ENCODE data around the gene VAMP5.
"Not testable (repeated sequence)": the region's sequence is repeated elsewhere in the genome, so short reads cannot be mapped to it uniquely, and the experiment has no call there.

The VAMP5 gene

GRCh38 chr2:85549095-85549494 lies 35.1 kb upstream of the VAMP5 start:
- no peak overlapping the region for H3K27ac ChIP-seq
- no peak for DNase-seq (ENCODE audit: low read depth, low spot score)

DNA sequence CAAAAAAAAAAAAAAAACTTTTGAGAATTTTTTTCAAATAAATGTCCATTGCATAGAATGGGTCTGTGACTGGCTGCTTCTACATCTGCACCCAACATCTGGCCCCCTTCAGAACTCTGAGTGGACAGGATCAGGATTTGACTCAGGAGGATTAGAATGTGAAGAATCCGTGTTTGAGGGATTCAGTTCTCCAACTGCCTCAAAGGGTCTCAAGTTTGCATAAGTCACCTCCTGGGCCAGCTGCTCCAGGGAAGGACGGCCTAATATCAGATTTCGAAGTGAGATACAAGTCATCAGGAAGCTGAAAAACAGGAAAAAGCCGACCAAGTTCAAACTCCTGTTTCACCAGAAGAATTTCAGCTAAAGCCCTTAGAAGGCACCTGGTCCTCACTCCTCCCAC lies 34.4 kb upstream of the VAMP5 start:
- DNase-seq (ENCODE audit: low read depth, low spot score), result no peak
- peak overlapping the region; percentile 25 for H3K27ac ChIP-seq

- H3K27ac ChIP-seq, result peak overlapping the region; percentile 25
These were observed 33.7 kb upstream of the VAMP5 start for GRCh38 chr2:85550486-85550885.

GRCh38 chr2:85551698-85552678 lies 32.2 kb upstream of the VAMP5 start:
- DNase-seq (ENCODE audit: low read depth, low spot score), result no peak

More at GRCh38 chr2:85550486-85550885, 33.7 kb upstream of the VAMP5 start:
- DNase-seq (ENCODE audit: low read depth, low spot score), result no peak

GRCh38 chr2:85553184-85553583 lies 31.0 kb upstream of the VAMP5 start:
- no peak overlapping the region for H3K27ac ChIP-seq
- DNase-seq (ENCODE audit: low read depth, low spot score), result no peak

More at GRCh38 chr2:85551698-85552678, 32.2 kb upstream of the VAMP5 start:
- no peak overlapping the region for H3K27ac ChIP-seq

- no peak overlapping the region for H3K27ac ChIP-seq
- no peak for DNase-seq (ENCODE audit: low read depth, low spot score)
These were observed 29.1 kb upstream of the VAMP5 start for GRCh38 chr2:85554980-85555612.

GRCh38 chr2:85557130-85557529 lies 27.1 kb upstream of the VAMP5 start:
- DNase-seq (ENCODE audit: low read depth, low spot score), result no peak
- no peak overlapping the region for H3K27ac ChIP-seq

- DNase-seq (ENCODE audit: low read depth, low spot score), result no peak
- H3K27ac ChIP-seq, result no peak overlapping the region
These were observed 26.1 kb upstream of the VAMP5 start for GRCh38 chr2:85558160-85558559.

GRCh38 chr2:85560403-85560726 lies 23.9 kb upstream of the VAMP5 start:
- not testable (repeated sequence) for H3K27ac ChIP-seq; DNase-seq (ENCODE audit: low read depth, low spot score)

GRCh38 chr2:85560812-85561279 lies 23.4 kb upstream of the VAMP5 start:
- H3K27ac ChIP-seq, result peak overlapping the region; percentile 48
- no peak for DNase-seq (ENCODE audit: low read depth, low spot score)

DNA sequence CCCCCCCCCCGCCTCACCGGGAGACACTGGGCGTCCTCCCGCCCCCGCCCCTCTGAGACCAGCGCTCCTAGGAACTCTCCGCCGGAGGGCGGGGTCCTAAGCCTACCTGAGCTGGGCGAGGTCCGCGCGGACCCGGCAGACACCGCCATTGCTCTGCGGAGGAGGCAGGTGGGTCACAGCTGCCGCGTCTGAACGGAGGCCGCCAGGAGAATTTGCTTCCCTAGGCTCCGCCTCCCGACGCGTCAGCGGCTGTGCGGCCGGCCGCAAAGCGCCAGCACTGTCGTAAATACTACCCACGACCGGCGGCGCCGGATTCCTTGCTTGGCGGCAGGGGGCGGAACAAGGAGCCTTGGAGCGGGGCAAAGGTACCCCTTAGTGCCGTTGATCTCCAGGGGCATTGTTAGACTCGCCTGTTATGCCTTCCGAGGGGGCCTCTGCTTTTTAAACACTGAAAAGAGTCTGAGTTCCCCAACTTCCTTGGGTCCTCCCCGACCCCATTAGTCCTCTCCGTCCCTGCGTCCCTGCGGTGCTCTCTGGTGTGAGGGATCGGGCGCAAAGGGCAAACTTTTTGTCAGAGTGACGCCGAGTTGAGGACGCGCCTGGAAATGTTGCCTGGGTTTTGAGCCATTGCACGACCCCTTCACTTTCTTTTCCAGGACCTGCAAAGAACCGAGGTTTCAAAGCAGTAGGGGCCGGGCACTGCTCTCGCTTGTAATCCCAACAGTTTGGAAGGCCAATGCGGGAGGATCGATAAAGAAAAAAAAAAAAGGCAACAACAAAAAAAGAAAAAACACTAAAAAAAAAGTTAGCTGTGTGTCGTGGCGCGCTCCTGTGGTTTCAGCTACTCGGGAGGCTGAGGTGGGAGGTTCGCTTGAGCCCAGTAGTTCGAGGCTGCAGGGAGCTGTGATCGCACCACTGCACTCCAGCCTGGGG lies 22.7 kb upstream of the VAMP5 start, which contains the start of gene GGCX:
GGCX (minus strand) TSS at position 214 of the 933 bp plus-strand sequence; CDS start at position 149, 65 bp downstream.
- peak; percentile 69 for DNase-seq (ENCODE audit: low read depth, low spot score)
- peak within 1 kb of the TSS; percentile 48 for H3K27ac ChIP-seq

- no peak overlapping the region for H3K27ac ChIP-seq
- no peak for DNase-seq (ENCODE audit: low read depth, low spot score)
These were observed 20.1 kb upstream of the VAMP5 start for GRCh38 chr2:85564144-85564563.

GRCh38 chr2:85566265-85566664 lies 18.0 kb upstream of the VAMP5 start:
- no peak for DNase-seq (ENCODE audit: low read depth, low spot score)
- no peak overlapping the region for H3K27ac ChIP-seq

GRCh38 chr2:85575739-85576138 lies 8.5 kb upstream of the VAMP5 start:
- no peak for DNase-seq (ENCODE audit: low read depth, low spot score)
- no peak overlapping the region for H3K27ac ChIP-seq

GRCh38 chr2:85577063-85577385 lies 7.2 kb upstream of the VAMP5 start:
- DNase-seq (ENCODE audit: low read depth, low spot score), result no peak
- peak overlapping the region; percentile 83 for H3K27ac ChIP-seq

- no peak for DNase-seq (ENCODE audit: low read depth, low spot score)
- peak within 1 kb of the TSS; percentile 83 for H3K27ac ChIP-seq
These were observed 6.6 kb upstream of the VAMP5 start, which contains the start of gene VAMP8 for GRCh38 chr2:85577386-85578242. TSS of gene VAMP8 (plus strand) at chr2:85577586. CDS start at chr2:85577647, 61 bp downstream.

GRCh38 chr2:85578243-85579180 lies 5.7 kb upstream of the VAMP5 start:
- no peak for DNase-seq (ENCODE audit: low read depth, low spot score)
- H3K27ac ChIP-seq, result peak overlapping the region; percentile 83

DNA sequence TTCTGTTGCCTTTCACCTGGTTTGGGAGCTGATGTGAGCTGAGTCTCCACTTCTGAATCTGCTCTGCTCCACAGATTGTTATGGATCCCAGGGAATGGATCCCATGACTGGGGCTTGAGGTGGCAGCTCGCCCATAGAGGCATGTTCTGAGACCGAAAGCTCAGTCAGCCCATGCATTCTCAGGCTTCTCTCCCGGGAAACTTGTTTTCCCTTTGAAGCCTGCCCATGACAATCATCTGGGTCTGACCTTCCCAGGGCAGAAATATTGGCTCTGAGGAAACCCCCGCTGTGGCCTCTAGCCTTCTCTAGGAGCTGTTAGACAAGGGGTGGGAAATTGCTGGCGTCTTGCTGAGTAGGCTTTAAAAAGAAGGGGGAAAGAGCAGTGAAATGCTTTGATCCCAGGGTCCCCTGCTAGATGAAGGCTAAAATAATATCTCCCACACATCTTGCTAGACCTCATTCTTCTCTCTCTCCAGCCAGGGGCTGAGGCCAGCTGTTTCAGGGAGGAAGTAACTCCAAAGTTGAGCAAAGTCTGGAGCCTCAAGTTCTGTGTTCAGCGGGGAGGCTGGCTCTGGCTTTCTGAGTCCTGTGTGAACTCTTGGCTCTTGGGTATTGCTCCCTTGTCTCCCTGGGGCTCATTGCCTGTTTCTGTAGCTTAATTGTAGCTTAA lies 4.8 kb upstream of the VAMP5 start:
- no peak for DNase-seq (ENCODE audit: low read depth, low spot score)
- H3K27ac ChIP-seq, result no peak overlapping the region

Measured in epithelial cell of prostate (primary cell).